GM18507 (cell line): ENCODE measurements around the gene MAP2K1.
"Not testable (repeated sequence)": the region's sequence is repeated elsewhere in the genome, so short reads cannot be mapped to it uniquely, and the experiment has no call there.

ENCODE experiments used
- DNase-seq: peaks from one replicate; pipeline ENCODE4 v3.0.0; 2011; ENCODE audit warnings: low read depth; ENCODE audit not compliant: insufficient read length; ENCODE audit errors: extremely low spot score
- FAIRE-seq: peaks from 2 replicates; lab custom pipeline; 2011; peaks lifted over from hg19 to GRCh38; lab: Jason Lieb, UNC

MAP2K1 gene

GRCh38 chr15:66386204-66387123, at the start of gene MAP2K1:
Gene MAP2K1 (plus strand): TSS chr15:66386912. CDS start chr15:66387348, 436 bp downstream.
- DNase-seq (peak; percentile 80), FAIRE-seq (peak; percentile 96)

- not testable (repeated sequence) for FAIRE-seq, DNase-seq
Observed at GRCh38 chr15:66348530-66348929, 38.2 kb upstream of the MAP2K1 start.

GRCh38 chr15:66356077-66356358, 30.7 kb upstream of the MAP2K1 start:
- FAIRE-seq (no peak), DNase-seq (no peak)

GRCh38 chr15:66356359-66357236, 30.1 kb upstream of the MAP2K1 start, which contains the start of gene TIPIN:
Gene TIPIN (minus strand): TSS chr15:66356685. CDS start chr15:66352947, 3,738 bp downstream.
- FAIRE-seq = peak; percentile 99
- DNase-seq = peak; percentile 97

- DNase-seq (no peak), FAIRE-seq (peak; percentile 9)
Observed at GRCh38 chr15:66359740-66360139, 27.0 kb upstream of the MAP2K1 start.

- not testable (repeated sequence) for DNase-seq, FAIRE-seq
Observed at GRCh38 chr15:66361745-66362460, 24.8 kb upstream of the MAP2K1 start.

- DNase-seq (no peak), FAIRE-seq (no peak)
Observed at GRCh38 chr15:66362776-66363175, 23.9 kb upstream of the MAP2K1 start.

- DNase-seq (no peak), FAIRE-seq (no peak)
Observed at GRCh38 chr15:66364944-66365528, 21.7 kb upstream of the MAP2K1 start.

GRCh38 chr15:66369773-66370651, 16.7 kb upstream of the MAP2K1 start:
- DNase-seq = no peak
- FAIRE-seq = peak; percentile 79

- FAIRE-seq (no peak), DNase-seq (no peak)
Observed at GRCh38 chr15:66374179-66374578, 12.5 kb upstream of the MAP2K1 start.

GRCh38 chr15:66378814-66379430, 7.8 kb upstream of the MAP2K1 start:
- no peak for DNase-seq
- no peak for FAIRE-seq

GRCh38 chr15:66381376-66381775, 5.3 kb upstream of the MAP2K1 start:
- not testable (repeated sequence) for DNase-seq, FAIRE-seq

- no peak for DNase-seq
- FAIRE-seq = peak; percentile 80
Observed at GRCh38 chr15:66387163-66388042, 691 bp downstream of the MAP2K1 start.

- FAIRE-seq (no peak), DNase-seq (no peak)
Observed at GRCh38 chr15:66388043-66388363, 1.3 kb downstream of the MAP2K1 start.

GRCh38 chr15:66388576-66388975, 1.9 kb downstream of the MAP2K1 start:
- FAIRE-seq (no peak), DNase-seq (no peak)

- peak; percentile 72 for FAIRE-seq
- no peak for DNase-seq
Observed at GRCh38 chr15:66389098-66389858, 2.6 kb downstream of the MAP2K1 start.
